Activated naive CD4-positive, alpha-beta T cell treated with anti-CD3 and anti-CD28 coated beads, Interleukin-2, amount 50 U/mL, for 16 hours (primary cell): ENCODE measurements around the gene RNPS1.
"Not testable (repeated sequence)": the region's sequence is repeated elsewhere in the genome, so short reads cannot be mapped to it uniquely, and the experiment has no call there.

ENCODE experiments used
- DNase-seq: peaks from one replicate; pipeline ENCODE4 v3.0.0-alpha.2; 2020

RNPS1 gene

DNA sequence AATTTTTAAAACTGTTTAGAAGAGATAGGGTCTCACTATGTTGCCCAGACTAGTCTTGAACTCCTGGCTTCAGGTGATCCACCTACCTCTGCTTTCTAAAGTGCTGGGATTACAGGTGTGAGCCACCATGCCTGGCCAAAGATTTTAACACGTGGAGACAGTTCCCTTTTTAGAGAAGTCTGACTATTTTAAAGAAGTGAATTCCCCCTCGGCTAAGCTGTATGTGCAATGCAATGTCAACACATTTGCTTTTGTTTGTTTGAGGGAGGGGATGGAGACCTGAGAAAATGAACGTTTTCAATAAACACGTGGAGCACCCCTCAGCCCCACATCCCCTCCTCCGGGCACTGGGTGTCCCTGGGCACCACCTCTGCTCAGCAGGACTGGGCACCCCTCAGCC, 14.3 kb upstream of the RNPS1 start:
- no peak for DNase-seq

DNA sequence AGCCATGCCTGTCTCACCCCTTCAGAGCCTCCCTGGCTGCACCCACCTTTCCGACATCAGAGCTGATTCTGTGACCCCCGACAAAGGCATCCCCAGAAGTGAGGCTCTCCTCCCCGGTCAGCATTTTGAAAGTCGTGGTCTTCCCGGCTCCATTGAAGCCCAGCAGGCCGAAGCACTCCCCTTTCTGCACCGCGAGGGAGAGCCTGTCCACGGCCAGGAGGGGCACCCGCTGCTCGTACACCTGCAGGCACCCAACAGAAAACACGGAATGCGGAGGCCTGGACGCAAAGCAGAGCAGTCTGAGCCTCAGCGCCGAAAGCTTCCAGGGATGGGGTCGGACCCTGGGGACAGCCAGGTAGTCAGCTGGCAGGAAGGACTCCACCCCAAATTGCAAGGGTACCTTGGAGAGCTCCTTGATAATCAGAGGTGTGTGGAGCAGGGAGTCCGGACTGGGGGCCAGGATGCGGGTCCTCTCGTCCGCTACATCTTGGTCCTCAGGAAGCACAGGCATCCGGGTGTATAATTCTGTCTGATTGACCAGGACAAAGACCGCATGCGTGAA, 13.1 kb upstream of the RNPS1 start:
- DNase-seq, result no peak

GRCh38 chr16:2280461-2280860, 12.5 kb upstream of the RNPS1 start:
- no peak for DNase-seq

- no peak for DNase-seq
These were observed 11.3 kb upstream of the RNPS1 start for GRCh38 chr16:2278956-2279800.

DNA sequence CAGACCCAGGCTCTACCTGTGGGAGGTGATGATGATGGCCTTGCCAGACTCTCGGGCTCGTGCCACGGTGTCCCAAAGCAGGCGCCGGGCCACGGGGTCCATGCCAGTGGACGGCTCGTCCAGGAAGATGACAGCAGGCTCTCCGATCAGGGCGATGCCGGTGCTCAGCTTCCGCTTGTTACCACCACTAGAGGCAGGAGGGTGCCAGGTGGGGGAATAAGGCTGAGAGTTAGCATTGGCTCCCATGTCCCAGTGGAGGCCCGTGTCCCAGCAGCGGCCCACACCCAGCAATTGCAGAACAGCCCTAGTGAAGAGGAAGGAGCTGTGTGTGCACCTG, 10.3 kb upstream of the RNPS1 start:
- no peak for DNase-seq

- DNase-seq, result no peak
These were observed 9.7 kb upstream of the RNPS1 start for GRCh38 chr16:2277466-2278271.

- DNase-seq, result no peak
These were observed 8.7 kb upstream of the RNPS1 start for GRCh38 chr16:2276368-2277195.

DNA sequence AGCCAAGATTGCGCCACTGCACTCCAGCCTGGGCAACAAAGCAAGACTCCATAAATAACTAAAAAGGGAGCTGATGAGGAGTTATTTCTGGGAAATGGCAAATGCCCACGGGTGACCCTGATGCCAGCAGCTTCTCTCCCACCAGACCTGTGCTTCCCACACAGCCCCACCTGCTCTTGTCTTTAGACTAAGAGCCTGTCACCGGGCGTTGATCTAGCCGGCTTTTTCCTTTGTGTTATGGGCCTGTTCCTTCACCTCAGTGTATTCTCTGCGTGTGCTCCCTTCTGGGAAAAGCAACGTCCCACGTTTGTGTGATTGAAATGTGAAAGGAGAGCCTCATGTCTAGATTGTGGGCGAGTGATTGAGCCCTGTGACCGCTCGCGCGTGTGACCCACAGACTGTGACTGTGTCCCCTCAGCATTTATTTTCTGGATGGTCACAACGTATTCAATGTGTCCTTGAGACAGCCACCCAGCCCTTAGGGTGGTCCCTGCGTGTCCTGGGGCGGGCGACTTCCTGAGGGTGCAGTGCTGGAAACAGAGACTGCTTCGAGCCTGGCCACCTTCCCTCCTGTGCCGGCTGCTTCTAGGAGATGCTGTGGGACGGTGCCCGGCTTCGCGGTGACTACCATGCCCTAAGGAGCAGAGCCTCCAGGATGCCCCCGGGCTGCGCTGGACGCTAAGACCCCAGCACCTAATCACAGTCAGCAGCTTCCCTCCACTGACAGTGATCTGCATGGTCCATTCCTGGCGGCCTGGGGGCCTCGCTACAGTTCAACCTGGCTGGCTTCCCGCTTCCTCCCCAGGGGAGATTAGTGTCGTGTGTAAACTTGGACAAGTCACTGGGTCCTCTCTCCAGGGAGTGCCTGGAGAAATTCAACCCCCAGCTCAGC, 7.8 kb upstream of the RNPS1 start:
- no peak for DNase-seq

DNA sequence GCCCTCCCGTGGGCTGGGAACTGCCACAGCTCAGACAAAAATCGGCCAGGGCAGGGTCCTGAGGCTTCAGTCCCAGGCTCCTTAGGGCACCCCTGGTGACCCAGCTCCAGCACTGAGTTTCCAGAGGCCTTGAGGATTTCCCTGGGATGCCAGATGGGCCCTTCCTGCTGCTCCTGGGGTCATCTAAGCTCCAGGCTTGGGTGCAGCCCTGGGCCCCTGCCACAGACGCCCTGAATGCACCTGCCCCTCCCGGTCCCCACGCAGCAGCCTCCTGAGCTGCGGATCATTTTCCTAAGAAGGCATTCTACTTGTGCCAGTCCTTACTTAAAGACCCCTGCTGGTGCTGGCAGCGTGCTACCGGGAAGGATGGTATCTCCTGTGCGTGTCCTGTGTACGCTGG, 6.0 kb upstream of the RNPS1 start:
- DNase-seq, result no peak

DNA sequence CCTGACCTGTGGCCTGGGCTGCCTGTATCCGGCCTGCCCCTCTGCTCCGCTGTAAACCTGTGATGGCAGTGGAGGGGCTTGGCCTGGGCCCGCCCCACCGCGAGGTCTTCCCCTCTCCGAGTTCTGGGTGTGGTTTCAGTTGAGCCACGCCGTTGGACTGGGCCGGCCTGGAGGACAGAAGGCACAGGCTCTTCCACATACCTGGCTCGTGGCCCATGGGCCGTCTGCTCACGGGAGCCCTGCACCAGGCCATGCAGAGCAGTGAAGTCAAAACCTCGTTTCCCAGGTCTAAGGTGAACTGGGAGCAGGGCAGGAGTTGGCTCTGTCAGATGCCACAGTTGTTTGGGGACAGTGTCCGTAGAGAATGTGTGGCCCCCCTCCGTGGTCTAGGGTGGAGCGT, 5.6 kb upstream of the RNPS1 start:
- no peak for DNase-seq

DNA sequence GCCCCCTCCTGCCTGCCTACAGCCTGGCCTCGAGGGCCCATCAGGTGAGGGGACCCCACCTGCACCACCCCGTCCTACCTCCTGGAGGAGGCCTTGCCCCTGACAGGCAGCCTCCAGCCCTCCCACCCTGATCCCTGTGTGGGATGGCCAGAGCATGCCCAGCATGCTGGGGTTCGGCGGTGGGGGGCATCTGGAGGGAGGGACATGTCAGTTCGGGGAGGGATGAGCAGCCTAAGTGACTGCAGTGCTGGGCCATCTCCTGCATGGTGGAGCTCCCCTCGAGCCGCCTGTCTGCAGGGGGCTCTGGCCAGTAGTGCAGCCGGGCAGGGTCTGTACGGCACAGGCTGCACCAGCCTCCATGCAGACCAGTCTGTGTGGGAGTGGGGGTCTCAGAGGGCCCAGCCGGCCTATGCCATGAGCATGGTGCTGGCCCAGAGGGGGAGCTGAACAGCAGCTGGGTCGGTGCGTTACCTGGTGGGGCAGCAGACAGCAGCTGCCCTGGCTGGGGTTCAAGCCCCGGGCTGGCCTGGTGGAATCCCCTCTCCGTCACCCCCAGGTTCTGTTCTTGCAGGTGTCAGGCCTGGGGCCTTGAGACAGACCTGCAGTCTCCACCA, 4.0 kb upstream of the RNPS1 start:
- no peak for DNase-seq

GRCh38 chr16:2270588-2271470, 2.9 kb upstream of the RNPS1 start:
- DNase-seq, result no peak

DNA sequence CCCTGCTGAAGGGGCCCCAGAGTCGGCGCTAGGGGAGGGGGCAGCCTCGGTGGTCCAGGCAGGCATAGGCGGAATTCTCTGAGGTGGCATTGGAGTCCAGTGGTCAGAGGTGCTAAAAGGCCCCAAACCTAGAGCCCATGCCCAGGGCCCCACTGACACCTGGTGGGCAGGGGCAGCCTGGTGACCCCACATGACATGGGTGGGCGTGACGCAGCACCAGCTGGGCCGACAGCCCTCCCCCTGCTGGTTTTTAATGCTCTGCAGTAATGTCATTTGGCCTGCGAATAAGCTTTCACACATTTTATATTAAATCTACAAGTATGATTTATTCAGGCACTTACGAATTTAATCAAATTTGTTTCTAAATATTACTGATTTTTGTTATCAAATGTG, 2.1 kb upstream of the RNPS1 start:
- no peak for DNase-seq

DNA sequence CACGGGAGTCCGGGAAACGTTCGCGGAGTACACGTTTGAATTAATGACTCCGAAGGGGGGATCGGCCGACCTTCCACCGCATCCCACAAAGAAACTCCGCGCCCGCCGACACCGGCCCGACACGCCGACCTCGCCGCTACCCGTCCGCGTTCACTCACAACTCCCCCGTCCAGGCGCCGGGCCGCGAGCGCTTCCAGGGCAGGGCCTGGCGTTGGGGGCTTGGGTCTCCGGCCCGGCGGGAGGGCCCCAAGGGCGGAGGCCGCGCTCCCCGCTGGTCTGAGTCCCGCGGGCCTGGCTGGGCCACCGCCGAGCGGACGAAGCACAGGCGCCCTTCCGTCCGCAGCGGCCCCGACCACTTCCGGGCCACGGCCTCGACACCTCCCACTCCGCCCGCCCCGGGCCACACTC, 417 bp downstream of the RNPS1 start:
- DNase-seq, result not testable (repeated sequence)

DNA sequence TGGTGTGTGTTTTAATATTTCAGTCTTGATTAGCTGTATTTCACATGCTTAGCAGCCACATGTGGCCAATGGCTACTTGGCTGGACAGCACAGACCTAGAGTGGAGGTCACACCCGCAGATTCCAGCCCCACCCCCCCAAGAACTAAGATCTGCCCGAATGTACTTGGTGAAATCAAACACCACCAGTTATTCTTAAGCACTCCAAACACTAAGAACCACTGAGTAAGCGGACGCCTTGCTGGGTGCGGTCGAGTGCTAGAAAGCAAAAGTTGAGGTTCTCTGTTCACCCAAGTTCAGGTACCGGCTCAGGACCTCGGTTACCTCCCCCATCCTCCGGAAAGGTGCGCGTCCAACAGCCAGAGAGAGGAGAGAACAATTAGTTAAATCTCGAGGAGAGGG, 1.0 kb downstream of the RNPS1 start:
- DNase-seq, result peak; percentile 28

GRCh38 chr16:2263026-2263425, 4.9 kb downstream of the RNPS1 start:
- DNase-seq, result not testable (repeated sequence)

DNA sequence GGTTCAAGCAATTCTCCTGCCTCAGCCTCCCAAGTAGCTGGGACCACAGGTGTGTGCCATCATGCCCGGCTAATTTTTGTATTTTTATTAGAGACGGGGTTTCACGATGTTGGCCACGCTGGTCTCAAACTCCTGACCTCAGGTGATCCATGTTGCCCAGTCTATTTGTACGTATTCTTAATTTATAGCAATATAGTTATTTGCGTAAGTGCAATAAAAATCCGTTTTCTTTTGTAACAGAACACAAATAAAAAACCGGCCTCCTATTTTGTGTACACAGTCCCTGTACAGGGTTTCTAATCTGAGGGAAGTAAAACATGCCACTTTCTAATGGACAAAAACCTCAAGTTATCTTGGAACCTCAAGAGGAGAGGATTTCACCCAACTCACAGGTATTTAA, 7.7 kb downstream of the RNPS1 start:
- no peak for DNase-seq

DNA sequence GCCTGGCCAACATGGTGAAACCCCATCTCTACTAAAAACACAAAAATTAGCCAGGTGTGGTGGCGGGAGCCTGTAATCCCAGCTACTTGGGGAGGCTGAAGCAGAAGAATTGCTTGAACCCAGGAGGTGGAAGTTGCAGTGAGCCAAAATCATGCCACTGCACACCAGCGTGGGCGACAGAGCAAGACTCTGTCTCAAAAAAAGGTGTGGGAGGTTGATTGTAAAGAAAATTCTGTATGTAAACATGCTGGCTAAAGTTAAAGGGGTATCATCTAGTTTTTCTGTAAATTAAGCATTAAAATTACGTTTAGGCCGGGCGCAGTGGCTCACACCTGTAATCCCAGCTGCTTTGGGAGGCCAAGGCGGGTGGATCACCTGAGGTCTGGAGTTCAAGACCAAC, 9.4 kb downstream of the RNPS1 start:
- not testable (repeated sequence) for DNase-seq

DNA sequence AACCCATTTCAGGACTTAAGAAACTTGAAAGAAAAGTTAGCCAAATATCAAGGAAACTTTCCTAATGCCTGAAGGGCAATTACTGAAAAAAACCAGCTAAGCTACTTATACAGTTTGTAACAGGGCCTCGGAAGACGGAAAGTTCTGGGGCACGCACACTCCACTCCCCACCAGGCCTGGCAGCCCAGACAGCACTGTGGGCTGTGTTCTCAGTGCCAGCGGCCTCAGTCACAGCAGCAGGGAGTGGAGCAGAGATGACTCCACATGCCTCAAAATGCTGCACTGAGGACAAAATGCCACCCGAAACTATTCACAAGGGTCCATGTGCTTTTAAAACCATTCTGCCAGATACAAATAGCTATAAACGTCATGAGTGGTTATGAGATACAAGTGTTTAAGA, 10.2 kb downstream of the RNPS1 start:
- DNase-seq, result no peak

DNA sequence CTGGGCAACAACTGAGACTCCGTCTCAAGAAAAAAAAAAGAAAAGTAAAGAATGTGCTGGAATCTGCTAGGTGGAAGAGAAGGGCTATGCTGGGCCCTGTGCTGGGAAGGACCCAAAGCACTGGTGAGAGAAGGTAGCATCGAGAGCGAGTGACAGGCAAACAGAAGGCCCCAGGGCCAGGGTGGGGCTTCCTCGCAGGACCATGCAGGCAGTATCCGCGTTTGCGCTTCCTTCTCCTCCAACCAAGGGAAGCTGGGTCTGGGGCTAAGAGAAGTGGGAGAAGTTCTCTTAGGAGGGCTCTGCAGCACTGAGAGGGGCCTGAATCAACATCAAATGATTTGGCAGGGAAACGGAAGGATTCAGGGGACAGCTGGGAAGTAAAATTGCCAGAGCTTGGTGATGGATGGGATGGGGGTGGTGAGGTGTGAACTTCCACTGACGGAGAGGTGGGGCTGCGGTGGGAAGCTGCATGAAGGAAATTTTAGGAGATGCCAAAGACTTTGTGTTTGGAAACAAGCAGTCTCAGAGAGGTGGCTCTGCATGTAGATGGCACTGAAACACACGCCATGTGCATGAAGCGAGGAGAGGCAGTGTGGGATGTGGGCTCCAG, 11.3 kb downstream of the RNPS1 start:
- DNase-seq, result no peak
